Activated naive CD8-positive, alpha-beta T cell treated with anti-CD3 and anti-CD28 coated beads, Interleukin-2, amount 50 U/mL, for 16 hours (primary cell): ENCODE results near the gene CALHM2.

Experiments
- DNase-seq: peaks from one replicate; pipeline ENCODE4 v3.0.0-alpha.2; 2020; ENCODE audit warnings: low read depth, low spot score

CALHM2 gene

GRCh38 chr10:103450201-103450695, 1.9 kb downstream of the CALHM2 start:
- DNase-seq = no peak

GRCh38 chr10:103449208-103450144, 2.7 kb downstream of the CALHM2 start:
- no peak for DNase-seq

GRCh38 chr10:103448746-103449145, 3.4 kb downstream of the CALHM2 start:
- DNase-seq = no peak

GRCh38 chr10:103447187-103447586, 5.0 kb downstream of the CALHM2 start:
- DNase-seq = no peak

GRCh38 chr10:103445767-103446567, 6.2 kb downstream of the CALHM2 start:
- DNase-seq = no peak

GRCh38 chr10:103445366-103445765, 6.8 kb downstream of the CALHM2 start:
- DNase-seq = no peak

GRCh38 chr10:103444478-103444877, 7.7 kb downstream of the CALHM2 start:
- no peak for DNase-seq

GRCh38 chr10:103443475-103444185, 8.5 kb downstream of the CALHM2 start:
- DNase-seq = no peak

- DNase-seq = no peak
These were observed 10.1 kb downstream of the CALHM2 start for GRCh38 chr10:103442031-103442461.

GRCh38 chr10:103441611-103442010, 10.6 kb downstream of the CALHM2 start:
- no peak for DNase-seq

GRCh38 chr10:103441206-103441605, 11.0 kb downstream of the CALHM2 start:
- no peak for DNase-seq

GRCh38 chr10:103440416-103440815, 11.8 kb downstream of the CALHM2 start:
- no peak for DNase-seq

- no peak for DNase-seq
These were observed 12.4 kb downstream of the CALHM2 start for GRCh38 chr10:103439776-103440175.

GRCh38 chr10:103433858-103434257, 18.3 kb downstream of the CALHM2 start:
- DNase-seq = no peak

GRCh38 chr10:103431902-103432301, 20.3 kb downstream of the CALHM2 start:
- DNase-seq = no peak

GRCh38 chr10:103429647-103430046, 22.5 kb downstream of the CALHM2 start:
- no peak for DNase-seq

- no peak for DNase-seq
These were observed 23.1 kb downstream of the CALHM2 start for GRCh38 chr10:103428989-103429643.

- no peak for DNase-seq
These were observed 24.3 kb downstream of the CALHM2 start for GRCh38 chr10:103427866-103428265.

GRCh38 chr10:103423748-103424147, 28.4 kb downstream of the CALHM2 start:
- DNase-seq = no peak

- no peak for DNase-seq
These were observed 33.1 kb downstream of the CALHM2 start for GRCh38 chr10:103419101-103419500.

- no peak for DNase-seq
These were observed 34.6 kb downstream of the CALHM2 start for GRCh38 chr10:103417601-103418000.
